ENCODE data around the gene AGFG2. TPM values are rescaled to one million over a fixed set of nuclear protein-coding genes. Genes with fewer than 3 reads are reported as not detected.

Gene AGFG2
- total RNA-seq, 1 experiment from 2014 or later = 11.2 TPM

DNA sequence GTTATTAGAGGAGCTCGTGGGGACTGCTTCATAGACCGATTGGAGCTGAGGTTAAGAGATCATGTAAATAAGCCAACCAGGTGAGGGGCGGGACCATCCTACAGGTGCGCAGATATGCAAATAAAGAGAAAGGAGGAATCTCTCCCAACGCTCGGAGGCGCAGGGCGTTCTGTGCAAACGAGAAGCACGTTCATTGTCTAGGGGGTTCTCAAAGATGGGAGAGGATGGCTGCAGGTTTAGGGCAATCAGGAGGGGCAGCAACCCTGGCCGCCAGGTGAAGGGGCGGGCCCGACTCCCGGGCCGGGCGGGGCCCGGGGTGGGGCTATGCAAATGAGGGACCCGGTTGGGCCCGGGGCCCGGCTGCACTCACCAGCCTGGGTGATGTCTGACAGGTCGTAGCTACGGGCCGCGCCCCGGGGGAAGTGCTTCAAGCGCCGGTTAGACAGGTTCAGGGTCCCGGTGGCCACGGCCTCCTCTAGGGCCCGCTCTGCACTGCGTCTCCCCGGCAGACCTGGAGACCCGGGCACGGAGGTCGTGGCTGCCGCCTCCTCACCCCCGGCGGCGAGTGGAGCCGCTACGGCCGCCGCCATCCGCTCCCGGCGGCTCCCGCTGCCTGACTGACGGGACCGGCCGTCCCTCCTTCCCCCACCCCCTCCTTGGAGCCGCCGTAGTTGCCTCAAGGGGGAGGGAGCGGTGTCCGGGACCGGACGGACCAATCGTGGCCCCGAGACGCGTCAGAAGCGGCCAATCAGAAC lies 46.7 kb downstream of the AGFG2 start, which contains the start of gene LRCH4:
Gene LRCH4, minus strand, starts transcription at position 619 of the 755 bp plus-strand sequence. Its CDS starts 29 bp downstream, at position 590.
- Histone ChIP-seq H3K23ac (ENCODE audit: insufficient read length, low read depth, low read length) (no peak within 1 kb of the TSS), H2AFZ (ENCODE audit: low read length) (no peak within 1 kb of the TSS), H2BK12ac (ENCODE audit: insufficient read length, low read depth, low read length) (no peak within 1 kb of the TSS), H3K4me2 (ENCODE audit: insufficient read depth, insufficient read length, low read length) (peak within 1 kb of the TSS; percentile 93), H3K27me3 (ENCODE audit: insufficient read depth, low read length) (no peaks in the 10 kb centered on the region), H4K20me1 (ENCODE audit: control insufficient read depth, insufficient read depth, insufficient read length) (no peaks in the 10 kb centered on the region), H2AK5ac (ENCODE audit: insufficient read length, low read length) (no peak within 1 kb of the TSS), H2BK20ac (ENCODE audit: low read depth, low read length, poor library complexity, severe bottlenecking) (no peak within 1 kb of the TSS), H2BK5ac (ENCODE audit: insufficient read length, low read length) (no peak within 1 kb of the TSS), H3K23me2 (ENCODE audit: insufficient read length, low read depth, low read length, poor library complexity, severe bottlenecking) (peaks cover 8% of the 10 kb centered on the region), H2BK120ac (ENCODE audit: low read depth, low read length, poor library complexity, severe bottlenecking) (no peak within 1 kb of the TSS), H3K79me1 (ENCODE audit: insufficient read depth, low read depth, low read length, poor library complexity, severe bottlenecking) (no peaks in the 10 kb centered on the region), H3K14ac (ENCODE audit: insufficient read depth, low read length) (peak within 1 kb of the TSS; percentile 94), H3K18ac (ENCODE audit: insufficient read length, low read depth, low read length) (peak within 1 kb of the TSS; percentile 85), H3K4me1 (ENCODE audit: insufficient read depth, low read length) (peaks cover 7% of the 10 kb centered on the region; the same call in 1 of the 2 replicates), H3K56ac (ENCODE audit: insufficient read length, low read depth, low read length) (no peak within 1 kb of the TSS), H3T11ph (ENCODE audit: low read length) (no peak within 1 kb of the TSS), H3K9me3 (ENCODE audit: control insufficient read depth, low read depth, low read length) (no peaks in the 10 kb centered on the region), H3K4ac (ENCODE audit: low read depth, low read length) (no peak within 1 kb of the TSS), H4K91ac (ENCODE audit: insufficient read length, low read depth, low read length) (no peak within 1 kb of the TSS), H2BK15ac (ENCODE audit: low read depth, low read length) (no peak within 1 kb of the TSS), H4K5ac (ENCODE audit: insufficient read length, low read depth, low read length) (no peak within 1 kb of the TSS), H3K79me2 (ENCODE audit: insufficient read depth, low read length) (no peaks in the 10 kb centered on the region), H3K27ac (ENCODE audit: insufficient read length, low read depth, low read length) (no peak within 1 kb of the TSS), H4K8ac (replicated peaks; ENCODE audit: insufficient read length, low read depth, low read length) (no peak within 1 kb of the TSS), H3K9ac (ENCODE audit: extremely low read depth, insufficient read length, low read length) (peak within 1 kb of the TSS; percentile 75)
- peak within 1 kb of the TSS; percentile 97 to 99 (median 99) for H3K27ac Mint-ChIP-seq
- H3K9me3 Mint-ChIP-seq = no peaks in the 10 kb centered on the region
- DNase-seq = peak; percentile 74
- peaks cover 39 to 45% of the 10 kb centered on the region in 2 experiments for H3K4me1 Mint-ChIP-seq
- peaks cover 21% of the 10 kb centered on the region for H3K27me3 Mint-ChIP-seq (ENCODE audit: low read depth)
- H3K36me3 Mint-ChIP-seq (ENCODE audit: insufficient read depth in 1 of 3, low read depth in 3 of 3) = peaks cover 3 to 9% (median 4%) of the 10 kb centered on the region in 3 experiments; a peak in 2 of 7 replicates
- no CpG with 5 or more reads among the region's 61 CpGs for WGBS (ENCODE audit: extremely low coverage, insufficient read length, low lambda C conversion rate)
- H3K4me3 Mint-ChIP-seq = peak within 1 kb of the TSS; percentile 90 to 98
- no peak for TF ChIP-seq CTCF (conservative IDR thresholded peaks at IDR 0.05)
